Progenitor cell of endocrine pancreas (in vitro differentiated cells): ENCODE results near the gene GMEB2. TPM values are rescaled to one million over a fixed set of nuclear protein-coding genes. Genes with fewer than 3 reads are reported as not detected.

Source experiments
- DNase-seq: peaks from one replicate; pipeline ENCODE4 v3.0.0; 2021; ENCODE audit warnings: low spot score; ENCODE audit not compliant: unreplicated experiment
- H3K27ac Mint-ChIP-seq: 2 replicates; pipeline ENCODE4 v1.8.0; 2021; ENCODE audit warnings: mild to moderate bottlenecking, moderate library complexity, mixed read lengths
- H3K27me3 Mint-ChIP-seq: 2 replicates; pipeline ENCODE4 v1.8.0; 2021; ENCODE audit warnings: mixed read lengths
- H3K36me3 Mint-ChIP-seq: 2 replicates; pipeline ENCODE4 v1.8.0; 2022; ENCODE audit warnings: mixed read lengths; ENCODE audit not compliant: insufficient read depth
- H3K4me1 Mint-ChIP-seq: 2 replicates; pipeline ENCODE4 v1.8.0; 2021; ENCODE audit warnings: low read depth, mixed read lengths
- H3K4me3 Mint-ChIP-seq: 2 replicates; pipeline ENCODE4 v1.8.0; 2021; ENCODE audit warnings: low read depth, mild to moderate bottlenecking, moderate library complexity, mixed read lengths
- H3K9me3 Mint-ChIP-seq: 2 replicates; pipeline ENCODE4 v1.8.0; 2021; ENCODE audit warnings: low read depth, mixed read lengths
- CTCF ChIP-seq: fragments of 200-600 bp; sonication (generic); IDR thresholded peaks from one replicate; pipeline ENCODE4 v1.5.0; 2021; ENCODE audit warnings: antibody characterized with exemption, mild to moderate bottlenecking; ENCODE audit not compliant: unreplicated experiment
- total RNA-seq: library from RNA; stranded (reverse); gene quantifications from 2 replicates; pipeline ENCODE4 v1.2.1, GENCODE V29; 2021

GMEB2 gene
- total RNA-seq, 1 donor from 2014 or later, result 15.1 TPM

- no peaks in the 10 kb centered on the region for H3K9me3 Mint-ChIP-seq
- no peaks in the 10 kb centered on the region for H3K27me3 Mint-ChIP-seq
- DNase-seq, result no peak
- H3K36me3 Mint-ChIP-seq, result peaks cover 7% of the 10 kb centered on the region
- H3K27ac Mint-ChIP-seq, result no peak overlapping the region
- H3K4me3 Mint-ChIP-seq, result no peak overlapping the region
- H3K4me1 Mint-ChIP-seq, result no peaks in the 10 kb centered on the region
- no peak for TF ChIP-seq CTCF
These were observed 40.1 kb downstream of the GMEB2 start for GRCh38 chr20:63586797-63587196.

GRCh38 chr20:63585616-63586565 is 41.0 kb downstream of the GMEB2 start:
- no peak overlapping the region for H3K27ac Mint-ChIP-seq
- no peaks in the 10 kb centered on the region for H3K27me3 Mint-ChIP-seq
- H3K36me3 Mint-ChIP-seq, result peaks cover 5% of the 10 kb centered on the region
- TF ChIP-seq CTCF, result no peak
- H3K4me3 Mint-ChIP-seq, result no peak overlapping the region
- no peak for DNase-seq
- no peaks in the 10 kb centered on the region for H3K4me1 Mint-ChIP-seq
- H3K9me3 Mint-ChIP-seq, result no peaks in the 10 kb centered on the region

- Mint-ChIP-seq H3K27me3 (no peaks in the 10 kb centered on the region), H3K4me3 (no peak overlapping the region), H3K27ac (no peak overlapping the region), H3K9me3 (no peaks in the 10 kb centered on the region), H3K4me1 (no peaks in the 10 kb centered on the region), H3K36me3 (peaks cover 2% of the 10 kb centered on the region)
- no peak for TF ChIP-seq CTCF
- no peak for DNase-seq
These were observed 44.4 kb downstream of the GMEB2 start for GRCh38 chr20:63582382-63583063.

- Mint-ChIP-seq H3K36me3 (no peaks in the 10 kb centered on the region), H3K9me3 (no peaks in the 10 kb centered on the region), H3K4me3 (no peak overlapping the region), H3K4me1 (no peaks in the 10 kb centered on the region), H3K27me3 (peaks cover 6% of the 10 kb centered on the region), H3K27ac (no peak overlapping the region)
- TF ChIP-seq CTCF, result peak; percentile 45
- DNase-seq, result no peak
These were observed 46.0 kb downstream of the GMEB2 start for GRCh38 chr20:63580796-63581461.
